Kasumi-1 (cell line): Measurements from ENCODE around the gene SHROOM4.
A peak's percentile ranks its signal among the peaks of the same experiment; 100 is the strongest.

Experiments
- DNase-seq, 2 experiments: peaks; one replicate each; lab custom pipeline; 2025; lab: John Stamatoyannopoulos, UW

Gene SHROOM4

DNA sequence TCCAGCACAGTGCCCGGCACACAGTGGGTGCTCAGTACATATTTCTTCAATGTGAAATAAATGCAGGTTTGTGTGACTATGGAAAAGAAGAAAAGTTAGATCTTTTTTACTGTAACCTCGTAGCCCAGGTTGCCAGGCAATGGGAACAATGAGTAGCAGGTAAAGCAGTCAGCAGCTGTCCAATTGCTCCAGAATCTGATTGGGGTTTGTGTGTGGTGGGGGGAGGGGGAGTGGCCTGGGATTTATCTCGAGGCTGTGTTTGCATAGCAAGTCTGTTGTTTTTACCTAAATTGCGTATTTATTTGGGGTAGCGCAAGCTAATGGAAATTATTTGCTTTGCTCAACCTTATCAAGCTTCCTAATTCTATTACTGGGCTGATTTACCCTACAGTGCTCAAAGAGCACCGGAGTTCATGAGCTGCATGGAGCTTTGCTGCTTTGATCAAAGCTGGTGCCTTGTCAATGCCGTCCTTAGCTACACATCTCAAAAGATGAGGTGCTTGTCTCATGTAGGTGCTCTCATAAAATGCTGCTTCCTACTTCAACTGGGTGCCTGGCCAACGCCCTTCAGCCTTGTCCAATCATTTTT is 198.3 kb downstream of the SHROOM4 start:
- DNase-seq = no peak

DNA sequence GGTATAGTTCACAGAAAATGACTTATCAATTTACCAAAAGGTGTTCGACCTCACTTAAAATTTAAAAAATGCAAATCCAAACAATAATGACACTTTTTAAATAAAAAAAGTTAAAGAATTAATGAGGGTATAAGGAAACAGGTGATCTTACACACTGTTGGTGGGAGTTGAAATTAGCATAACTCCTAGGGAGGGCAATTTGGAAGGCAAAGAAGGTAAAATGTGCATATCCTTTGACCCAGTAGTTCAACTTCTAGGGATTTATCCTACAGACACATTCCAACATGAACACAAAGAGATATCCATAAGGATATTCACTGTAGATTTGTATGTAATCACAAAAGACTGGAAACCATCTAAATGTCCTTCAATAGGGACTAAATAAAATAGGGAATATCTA is 199.5 kb downstream of the SHROOM4 start:
- no peak for DNase-seq

DNA sequence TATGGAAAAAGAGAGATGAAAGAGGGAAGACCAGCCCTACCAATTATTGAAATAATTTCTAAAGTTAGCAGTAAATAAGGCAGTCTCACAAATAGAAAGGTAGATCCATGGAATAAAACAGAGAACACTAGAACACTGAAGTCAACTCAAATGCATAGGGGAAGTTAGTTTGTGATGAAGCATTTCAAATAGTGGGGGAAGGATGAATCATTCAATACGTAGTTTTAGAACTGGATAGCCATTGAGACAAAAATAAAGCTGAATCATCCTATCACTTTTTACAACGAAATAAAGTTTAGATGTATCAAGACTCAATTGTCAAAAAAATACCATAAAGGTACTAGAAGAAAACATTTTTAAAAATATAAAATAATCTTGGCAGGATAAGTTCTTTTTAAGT is 200.1 kb downstream of the SHROOM4 start:
- no peak for DNase-seq

- DNase-seq = no peak
These were observed 204.2 kb downstream of the SHROOM4 start for GRCh38 chrX:50609796-50610195.

DNA sequence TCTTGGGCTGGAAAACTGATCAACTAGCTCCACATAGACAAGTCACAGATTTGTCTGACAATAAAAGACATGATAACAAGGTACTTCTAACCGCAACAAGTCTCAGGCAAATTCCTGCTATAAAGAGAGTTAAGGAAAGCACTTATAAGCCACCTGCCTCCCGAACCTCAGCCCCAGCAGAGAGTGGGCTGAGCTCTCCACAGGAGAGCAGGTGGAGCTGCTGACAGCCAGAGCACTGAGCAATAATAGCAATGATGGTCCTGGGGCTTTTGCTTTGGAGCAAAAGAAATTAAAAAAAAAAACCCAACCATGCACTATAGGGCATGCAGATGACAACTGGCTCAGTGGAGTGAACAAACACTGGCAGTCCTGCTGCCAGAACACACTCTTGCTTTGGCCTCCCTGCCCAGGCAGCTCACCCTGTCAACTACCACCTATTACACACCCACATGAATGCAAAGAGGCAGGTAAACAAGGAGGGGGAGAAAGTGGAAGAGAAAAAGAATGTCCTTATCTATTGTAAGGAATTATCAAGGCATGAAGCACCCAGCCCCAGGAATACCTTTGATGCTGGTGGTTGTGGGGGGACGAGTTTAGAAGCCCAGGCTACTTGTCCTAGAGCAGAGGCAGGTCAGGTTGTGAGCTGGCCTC is 207.6 kb downstream of the SHROOM4 start:
- DNase-seq = no peak

DNA sequence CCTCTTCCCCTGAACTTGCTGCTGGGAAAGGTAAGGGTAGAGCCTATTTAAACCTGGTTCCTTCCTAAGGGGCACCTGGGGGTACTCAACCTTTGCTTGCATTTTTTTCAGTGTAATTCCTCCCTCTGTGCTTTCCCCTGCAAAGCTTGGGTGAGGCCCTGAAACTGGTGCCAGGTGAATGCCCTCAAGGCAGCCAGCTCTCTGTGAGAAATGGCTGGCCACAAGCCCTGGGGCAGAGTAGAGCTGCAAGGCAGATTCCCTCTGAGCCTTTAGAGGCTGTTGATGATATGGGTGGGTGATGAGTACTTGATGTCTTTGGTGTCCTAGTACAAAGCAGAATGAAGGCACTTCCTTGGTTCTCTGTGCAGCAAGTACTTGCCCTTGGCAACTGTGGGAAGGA is 217.9 kb downstream of the SHROOM4 start:
- DNase-seq = no peak

- DNase-seq = no peak
These were observed 219.2 kb downstream of the SHROOM4 start for GRCh38 chrX:50594788-50595187.

- no peak for DNase-seq
These were observed 227.0 kb downstream of the SHROOM4 start for GRCh38 chrX:50586980-50587379.

- no peak for DNase-seq
These were observed 227.6 kb downstream of the SHROOM4 start for GRCh38 chrX:50586407-50586806.

DNA sequence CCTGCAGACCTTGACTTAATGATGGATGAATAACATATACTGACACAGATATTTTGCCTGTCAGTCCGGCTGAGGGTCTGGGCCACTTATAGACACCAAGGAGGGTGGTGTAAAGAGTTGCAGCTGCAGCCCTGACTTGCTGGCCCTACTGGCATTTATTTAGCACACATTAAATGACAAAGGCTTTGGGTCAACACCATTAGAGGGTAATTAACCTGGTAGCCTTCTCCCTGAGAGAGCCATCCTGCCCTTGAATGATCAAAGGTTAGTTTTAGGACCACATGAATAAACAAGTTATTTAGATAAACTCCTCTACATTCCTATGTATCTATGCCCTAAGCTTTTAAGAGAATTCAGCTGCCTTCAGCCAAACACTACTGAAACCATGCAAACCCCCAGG is 232.6 kb downstream of the SHROOM4 start:
- DNase-seq = no peak

- peak; percentile 38 to 54 for DNase-seq
These were observed 234.0 kb downstream of the SHROOM4 start for GRCh38 chrX:50579955-50580354.

- no peak for DNase-seq
These were observed 236.7 kb downstream of the SHROOM4 start for GRCh38 chrX:50577326-50577725.

- no peak for DNase-seq
These were observed 246.4 kb downstream of the SHROOM4 start for GRCh38 chrX:50567636-50568035.

DNA sequence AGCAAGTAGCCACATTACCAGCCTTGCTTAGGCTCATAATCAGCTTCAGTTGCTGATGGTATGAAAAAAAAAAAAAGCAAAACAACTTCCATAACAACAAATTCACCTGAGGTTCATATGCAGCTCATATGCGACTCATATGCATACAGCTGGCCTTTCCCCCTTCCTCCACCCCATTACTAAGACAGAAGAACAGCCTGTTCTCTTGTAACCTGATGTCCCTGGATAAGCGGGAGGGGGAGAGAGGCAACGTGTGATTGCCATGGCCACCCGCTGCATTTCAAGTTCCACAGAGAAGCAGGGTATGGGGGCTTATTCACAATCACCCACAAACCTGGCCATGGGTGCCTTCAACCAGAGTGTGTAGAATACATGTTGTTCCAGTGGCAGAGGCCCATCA is 248.3 kb downstream of the SHROOM4 start:
- no peak for DNase-seq
